Uterus (tissue), 4 donors: ENCODE results near the gene LINGO1. TPM values are rescaled to one million over a fixed set of nuclear protein-coding genes. Genes with fewer than 3 reads are reported as not detected.

ENCODE experiments used
- DNase-seq, 2 donors: peaks; one replicate each; pipeline ENCODE4 v3.0.0-alpha.2; 2019 to 2020
- H3K27ac ChIP-seq, 2 donors: fragments of 200-600 bp; sonication (generic); 1 replicate in 1 of 2; 2 replicates in 1 of 2; pipeline ENCODE4 v1.5.1; 2016 to 2018
- H3K27me3 ChIP-seq, 2 donors: fragments of 200-600 bp; sonication (generic); one replicate each; pipeline ENCODE4 v1.5.1; 2018 to 2019; ENCODE audit warnings: control low read depth in 1 of 2
- H3K36me3 ChIP-seq, 2 donors: fragments of 200-600 bp; sonication (generic); one replicate each; pipeline ENCODE4 v1.5.1; 2019; ENCODE audit warnings: control low read depth in 1 of 2
- H3K4me1 ChIP-seq, 2 donors: fragments of 200-600 bp; sonication (generic); one replicate each; pipeline ENCODE4 v1.5.1; 2018 to 2019; ENCODE audit warnings: control low read depth in 1 of 2
- H3K4me3 ChIP-seq, 2 donors: fragments of 200-600 bp; sonication (generic); 1 replicate in 1 of 2; 2 replicates in 1 of 2; pipeline ENCODE4 v1.5.1; 2018 to 2019; ENCODE audit warnings: mild to moderate bottlenecking in 1 of 2
- H3K9me3 ChIP-seq, 2 donors: fragments of 200-600 bp; sonication (generic); one replicate each; pipeline ENCODE4 v1.5.1; 2019; ENCODE audit warnings: control low read depth in 1 of 2
- POLR2A ChIP-seq, 2 donors: fragments of 450-650 bp; IDR thresholded peaks; one replicate each; pipeline ENCODE4 v1.6.1; 2016; ENCODE audit warnings: antibody characterized with exemption in 2 of 2, mild to moderate bottlenecking in 1 of 2, moderate library complexity in 1 of 2
- intact Hi-C: fragments of 100-400 bp; cut with DNase I; formaldehyde crosslinking; loops from one replicate; pipeline ENCODE4 v1.15.1; 2023; ENCODE audit warnings: low total_unique reads
- total RNA-seq, 4 donors: library from RNA; depleted of rRNA in 3 of 4; stranded (reverse); fragments of >200 nt in 3 of 4; gene quantifications; one replicate each; pipeline versions ENCODE4 v1.1.0 to v1.2.4, GENCODE V29; 2014 to 2023
- TF ChIP-seq, protein P1 (sequence below), 4 experiments: fragments of 200-600 bp in 2 of 4; fragments of 450-650 bp in 2 of 4; sonication (generic) in 2 of 4; IDR thresholded peaks; one replicate each; pipeline ENCODE4 v1.5.1; 2016 to 2019; ENCODE audit warnings: antibody characterized with exemption in 4 of 4, mild to moderate bottlenecking in 2 of 4, moderate library complexity in 1 of 4
- donor health status: DM: yes; HTN: yes; CAD: no.

Gene LINGO1
- total RNA-seq, 4 donors from 2014 or later, result 0.26 to 9.6 (median 8.4) TPM; not detected in 1

DNA sequence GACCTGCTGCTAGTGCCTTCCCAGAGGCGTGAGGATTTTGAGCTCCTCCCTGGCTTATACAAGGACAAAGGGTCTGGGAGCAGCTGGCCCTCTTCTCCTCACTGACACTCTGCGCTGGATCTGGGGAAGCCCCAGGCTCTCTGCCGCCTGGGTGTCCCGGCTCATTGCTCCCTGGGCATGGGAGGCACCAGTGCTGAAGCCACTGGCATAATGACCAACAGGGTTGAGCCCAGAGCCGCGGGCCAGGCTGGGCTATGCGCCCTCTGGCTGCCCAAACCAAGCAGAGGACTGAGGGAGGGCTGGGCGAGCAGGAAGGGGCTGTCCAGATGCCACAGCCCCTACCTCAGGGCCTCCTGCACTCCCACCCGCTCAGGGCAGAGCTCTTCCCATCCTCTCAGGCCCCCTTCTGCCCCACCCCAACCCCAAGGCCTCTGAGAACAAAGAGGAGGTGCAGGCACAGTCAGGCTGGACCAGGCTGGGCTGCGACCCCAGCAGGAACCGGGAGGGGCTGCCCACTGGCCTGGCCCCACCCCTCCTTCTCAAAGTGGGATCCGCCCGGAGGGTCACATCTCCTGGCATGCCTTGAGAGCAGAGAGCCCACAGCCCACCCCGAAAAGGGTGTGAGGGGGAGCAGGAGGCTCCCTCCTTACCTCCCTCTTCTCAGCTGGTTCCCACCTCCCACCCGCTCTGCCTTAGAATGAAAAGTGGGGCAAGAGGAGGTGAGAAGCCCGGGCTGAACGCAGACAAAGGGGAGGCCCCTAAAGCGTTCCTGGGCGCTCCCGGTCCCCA, 1.6 kb downstream of the LINGO1 start:
- H3K36me3 ChIP-seq, result no peaks in the 10 kb centered on the region
- H3K9me3 ChIP-seq, result no peaks in the 10 kb centered on the region
- DNase-seq, result no peak
- no peak overlapping the region for H3K27ac ChIP-seq
- peak overlapping the region in 1 of 2 donors; percentile 43 for H3K4me3 ChIP-seq
- peaks cover 14 to 18% of the 10 kb centered on the region in 2 donors for H3K27me3 ChIP-seq
- intact Hi-C loops, result no loop called here
- peaks cover 0 to 11% of the 10 kb centered on the region in 2 donors for H3K4me1 ChIP-seq
- no peak for TF ChIP-seq POLR2A (IDR thresholded peaks at IDR 0.05)
- TF ChIP-seq, protein P1, sequence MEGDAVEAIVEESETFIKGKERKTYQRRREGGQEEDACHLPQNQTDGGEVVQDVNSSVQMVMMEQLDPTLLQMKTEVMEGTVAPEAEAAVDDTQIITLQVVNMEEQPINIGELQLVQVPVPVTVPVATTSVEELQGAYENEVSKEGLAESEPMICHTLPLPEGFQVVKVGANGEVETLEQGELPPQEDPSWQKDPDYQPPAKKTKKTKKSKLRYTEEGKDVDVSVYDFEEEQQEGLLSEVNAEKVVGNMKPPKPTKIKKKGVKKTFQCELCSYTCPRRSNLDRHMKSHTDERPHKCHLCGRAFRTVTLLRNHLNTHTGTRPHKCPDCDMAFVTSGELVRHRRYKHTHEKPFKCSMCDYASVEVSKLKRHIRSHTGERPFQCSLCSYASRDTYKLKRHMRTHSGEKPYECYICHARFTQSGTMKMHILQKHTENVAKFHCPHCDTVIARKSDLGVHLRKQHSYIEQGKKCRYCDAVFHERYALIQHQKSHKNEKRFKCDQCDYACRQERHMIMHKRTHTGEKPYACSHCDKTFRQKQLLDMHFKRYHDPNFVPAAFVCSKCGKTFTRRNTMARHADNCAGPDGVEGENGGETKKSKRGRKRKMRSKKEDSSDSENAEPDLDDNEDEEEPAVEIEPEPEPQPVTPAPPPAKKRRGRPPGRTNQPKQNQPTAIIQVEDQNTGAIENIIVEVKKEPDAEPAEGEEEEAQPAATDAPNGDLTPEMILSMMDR (IDR thresholded peaks at IDR 0.05), result peak in 1 of 4 experiments; percentile 10

DNA sequence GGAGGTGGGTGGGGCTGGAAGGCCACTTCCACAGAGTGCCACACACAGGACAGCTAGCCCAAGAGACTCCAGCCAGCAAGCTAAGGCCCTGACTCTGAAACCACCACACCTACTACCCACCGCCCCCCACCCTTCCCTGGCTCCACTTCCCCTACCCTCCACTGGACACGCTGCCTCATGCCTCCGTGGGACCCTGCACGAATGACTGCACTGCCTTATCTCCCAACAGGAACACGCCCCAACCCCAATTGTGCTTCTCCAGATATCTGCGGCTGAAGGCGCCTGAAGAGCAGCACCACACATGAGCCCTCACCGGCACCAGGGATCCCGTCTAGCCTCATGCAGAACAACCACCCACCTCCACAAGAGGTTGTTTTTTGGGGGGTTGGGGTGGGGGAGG, 2.7 kb downstream of the LINGO1 start:
- Histone ChIP-seq H3K9me3 (no peaks in the 10 kb centered on the region), H3K27me3 (peaks cover 13 to 17% of the 10 kb centered on the region in 2 donors), H3K4me1 (peaks cover 0 to 11% of the 10 kb centered on the region in 2 donors), H3K27ac (no peak overlapping the region), H3K4me3 (no peak overlapping the region), H3K36me3 (no peaks in the 10 kb centered on the region)
- intact Hi-C loops, result no loop called here
- no peak for DNase-seq
- TF ChIP-seq, protein P1 (IDR thresholded peaks at IDR 0.05), result no peak
- TF ChIP-seq POLR2A (IDR thresholded peaks at IDR 0.05), result no peak

DNA sequence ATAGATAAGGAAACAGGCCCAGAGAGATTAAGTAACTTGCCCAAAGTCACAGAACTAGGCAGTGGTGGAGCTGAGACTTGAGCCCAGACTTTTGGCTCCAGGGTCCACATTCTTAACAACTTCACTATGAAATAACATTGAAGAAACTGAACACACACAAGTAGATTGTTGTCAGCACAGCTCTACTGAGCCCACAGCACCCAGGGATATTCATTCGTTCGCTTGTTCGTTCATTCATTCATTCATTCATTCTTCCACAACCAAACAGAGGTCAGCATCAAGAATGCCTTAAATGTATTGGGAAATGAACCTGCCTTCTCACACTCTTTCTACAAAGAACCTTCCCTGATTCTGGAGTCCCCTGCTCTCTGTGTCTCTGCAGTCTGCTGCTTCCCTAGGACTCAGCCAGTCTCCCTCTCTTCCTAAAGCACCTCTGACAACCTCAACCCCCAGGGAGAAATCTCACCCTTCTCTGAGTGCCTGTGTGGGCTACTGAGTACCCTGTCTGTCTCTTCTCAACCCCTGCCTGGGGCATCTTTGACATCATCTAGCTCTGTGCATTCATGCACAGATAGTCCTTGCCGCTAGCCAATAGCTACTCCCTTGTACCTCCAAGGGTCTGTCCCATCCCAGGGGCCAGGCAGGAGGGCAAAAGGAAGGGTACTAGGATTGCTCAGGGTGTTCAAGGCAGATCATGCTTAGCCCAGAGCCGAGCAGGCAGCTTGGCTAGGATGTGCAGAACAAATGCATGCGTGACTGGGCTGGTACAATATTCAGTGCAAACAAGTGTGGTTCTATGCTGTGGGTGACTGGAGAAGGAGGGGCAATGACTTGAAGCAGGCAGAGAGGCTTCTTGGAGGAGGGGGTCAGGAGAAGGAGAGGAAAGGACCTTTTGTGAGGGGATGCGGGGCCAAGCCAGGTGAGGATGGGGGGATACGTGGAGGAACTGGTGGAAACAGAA, 3.4 kb downstream of the LINGO1 start:
- no peak for TF ChIP-seq POLR2A (IDR thresholded peaks at IDR 0.05)
- TF ChIP-seq, protein P1 (IDR thresholded peaks at IDR 0.05), result no peak
- peaks cover 0 to 8% of the 10 kb centered on the region in 2 donors for H3K4me1 ChIP-seq
- no peak overlapping the region for H3K4me3 ChIP-seq
- H3K9me3 ChIP-seq, result no peaks in the 10 kb centered on the region
- peaks cover 6 to 10% of the 10 kb centered on the region in 2 donors for H3K27me3 ChIP-seq
- no peak for DNase-seq
- intact Hi-C loops, result no loop called here
- H3K36me3 ChIP-seq, result no peaks in the 10 kb centered on the region
- H3K27ac ChIP-seq, result no peak overlapping the region

DNA sequence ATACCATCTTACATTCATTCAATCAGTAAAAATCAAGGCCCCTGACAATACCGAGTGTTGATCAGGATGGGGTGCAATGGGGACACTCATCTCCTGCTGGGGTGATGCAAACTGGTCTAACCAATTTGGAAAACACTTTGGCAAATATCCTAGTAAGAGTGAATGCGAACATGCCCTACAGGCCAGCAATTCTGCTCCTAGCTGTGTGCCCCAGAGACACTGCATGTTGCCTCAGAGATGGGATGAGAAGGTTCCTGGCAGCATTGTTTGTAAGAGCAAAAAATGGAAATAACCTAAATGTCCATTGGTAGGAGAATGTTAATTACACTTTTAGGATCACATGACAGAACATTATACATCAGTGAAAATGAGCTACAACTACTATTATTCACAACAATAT, 4.7 kb downstream of the LINGO1 start:
- TF ChIP-seq, protein P1 (IDR thresholded peaks at IDR 0.05), result no peak
- TF ChIP-seq POLR2A (IDR thresholded peaks at IDR 0.05), result no peak
- Histone ChIP-seq H3K4me3 (no peak overlapping the region), H3K4me1 (peaks cover 0 to 8% of the 10 kb centered on the region in 2 donors), H3K27me3 (peaks cover 0 to 7% of the 10 kb centered on the region in 2 donors), H3K27ac (no peak overlapping the region), H3K9me3 (no peaks in the 10 kb centered on the region), H3K36me3 (no peaks in the 10 kb centered on the region)
- intact Hi-C loops, result no loop called here
- no peak for DNase-seq
